ENCODE results near the gene RELN. TPM values are rescaled to one million over a fixed set of nuclear protein-coding genes. Genes with fewer than 3 reads are reported as not detected.

Gene RELN
- total RNA-seq, 4 donors from 2014 or later: 2.2 to 8.6 (median 3.5) TPM

DNA sequence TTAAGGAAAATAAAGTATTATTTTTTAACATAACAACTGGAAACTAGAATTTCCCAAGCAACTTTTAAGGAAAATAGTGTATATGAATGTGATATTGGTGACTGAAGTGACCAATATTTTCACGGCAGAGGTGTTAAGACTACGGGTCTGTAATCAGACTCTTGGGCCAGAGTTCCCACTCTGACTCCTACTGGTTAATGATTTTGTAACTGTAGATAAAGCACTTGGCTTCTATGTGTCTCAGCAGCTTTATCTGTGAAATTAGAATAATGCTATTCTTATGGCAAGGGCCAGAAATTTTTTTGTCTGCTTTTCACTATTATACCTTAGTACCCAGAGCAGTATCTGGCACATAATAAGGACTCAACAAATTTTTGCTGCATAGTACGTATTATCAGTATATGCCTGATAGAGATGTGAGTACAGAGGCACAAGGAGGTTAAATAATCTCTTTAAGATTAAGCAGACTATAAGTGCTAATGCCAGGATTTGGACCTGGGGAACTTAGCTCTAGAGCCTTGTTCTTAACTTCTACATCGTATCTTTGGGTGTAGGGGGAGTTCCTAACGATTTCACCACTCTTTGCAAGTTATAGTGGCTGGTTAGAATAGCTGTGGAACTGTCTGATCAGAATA lies 357.3 kb downstream of the RELN start:
- Histone ChIP-seq H3K9me3 (no peaks in the 10 kb centered on the region), H3K36me3 (no peaks in the 10 kb centered on the region), H3K4me1 (no peaks in the 10 kb centered on the region), H3K27me3 (no peaks in the 10 kb centered on the region), H3K4me3 (no peak overlapping the region), H3K27ac (no peak overlapping the region)
- ATAC-seq: no peak
- WGBS, 2 donors (ENCODE audit: low coverage in 1 of 2): 43 to 61% methylated on average over 5 of the region's 5 CpGs
- TF ChIP-seq POLR2A (IDR thresholded peaks at IDR 0.05) (no peak), POLR2AphosphoS5 (IDR thresholded peaks at IDR 0.05) (no peak), EP300 (IDR thresholded peaks at IDR 0.05) (no peak)
- TF ChIP-seq, protein P1, sequence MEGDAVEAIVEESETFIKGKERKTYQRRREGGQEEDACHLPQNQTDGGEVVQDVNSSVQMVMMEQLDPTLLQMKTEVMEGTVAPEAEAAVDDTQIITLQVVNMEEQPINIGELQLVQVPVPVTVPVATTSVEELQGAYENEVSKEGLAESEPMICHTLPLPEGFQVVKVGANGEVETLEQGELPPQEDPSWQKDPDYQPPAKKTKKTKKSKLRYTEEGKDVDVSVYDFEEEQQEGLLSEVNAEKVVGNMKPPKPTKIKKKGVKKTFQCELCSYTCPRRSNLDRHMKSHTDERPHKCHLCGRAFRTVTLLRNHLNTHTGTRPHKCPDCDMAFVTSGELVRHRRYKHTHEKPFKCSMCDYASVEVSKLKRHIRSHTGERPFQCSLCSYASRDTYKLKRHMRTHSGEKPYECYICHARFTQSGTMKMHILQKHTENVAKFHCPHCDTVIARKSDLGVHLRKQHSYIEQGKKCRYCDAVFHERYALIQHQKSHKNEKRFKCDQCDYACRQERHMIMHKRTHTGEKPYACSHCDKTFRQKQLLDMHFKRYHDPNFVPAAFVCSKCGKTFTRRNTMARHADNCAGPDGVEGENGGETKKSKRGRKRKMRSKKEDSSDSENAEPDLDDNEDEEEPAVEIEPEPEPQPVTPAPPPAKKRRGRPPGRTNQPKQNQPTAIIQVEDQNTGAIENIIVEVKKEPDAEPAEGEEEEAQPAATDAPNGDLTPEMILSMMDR (IDR thresholded peaks at IDR 0.05): no peak

DNA sequence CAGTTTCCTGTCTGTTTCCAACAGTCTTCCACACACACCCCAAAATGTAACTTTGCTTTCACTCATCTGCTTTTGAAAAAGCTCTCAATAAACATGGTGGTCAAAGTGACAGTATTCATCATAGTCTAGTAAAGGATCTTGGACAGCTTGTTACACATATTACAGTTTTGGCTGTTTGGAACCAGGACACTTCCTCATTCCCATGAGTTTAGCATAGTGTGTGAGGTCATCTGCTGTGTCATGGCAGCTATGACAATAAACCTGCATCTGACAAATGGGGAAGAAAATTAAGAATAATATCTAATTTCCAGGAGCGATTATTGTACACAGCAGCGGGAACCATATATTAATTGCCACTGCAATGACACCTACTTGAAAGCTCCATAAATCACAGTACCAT lies 359.1 kb downstream of the RELN start:
- H3K4me1 ChIP-seq: no peaks in the 10 kb centered on the region
- no peak overlapping the region for H3K4me3 ChIP-seq
- 28 to 83% methylated on average over 2 of the region's 2 CpGs for WGBS, 2 donors (ENCODE audit: low coverage in 1 of 2)
- H3K36me3 ChIP-seq: no peaks in the 10 kb centered on the region
- TF ChIP-seq POLR2AphosphoS5 (IDR thresholded peaks at IDR 0.05): no peak
- no peak for ATAC-seq
- no peaks in the 10 kb centered on the region for H3K9me3 ChIP-seq
- no peak overlapping the region for H3K27ac ChIP-seq
- H3K27me3 ChIP-seq: no peaks in the 10 kb centered on the region

DNA sequence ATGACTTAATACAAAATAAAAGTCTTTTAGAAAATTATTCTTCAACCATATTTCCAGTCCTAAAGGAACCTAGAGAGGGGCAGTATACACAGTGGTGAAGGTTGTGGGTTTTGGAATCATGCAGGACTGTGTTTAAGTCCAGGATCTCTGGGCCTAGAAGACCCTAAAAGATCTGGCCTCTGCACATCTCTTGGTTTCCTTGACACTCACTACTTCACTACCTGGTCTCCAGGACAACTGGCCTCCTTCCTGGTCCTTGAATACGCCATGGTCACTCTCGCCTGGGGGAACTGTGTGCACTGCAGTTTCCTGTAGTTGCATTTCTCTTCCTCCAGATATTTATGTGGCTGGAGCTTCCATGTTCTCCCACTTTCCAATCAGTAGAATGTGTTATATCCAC lies 360.7 kb downstream of the RELN start:
- no peak overlapping the region for H3K4me3 ChIP-seq
- no peaks in the 10 kb centered on the region for H3K27me3 ChIP-seq
- 67 to 87% methylated on average over 2 of the region's 2 CpGs for WGBS, 2 donors (ENCODE audit: low coverage in 1 of 2)
- no peaks in the 10 kb centered on the region for H3K36me3 ChIP-seq
- no peak overlapping the region for H3K27ac ChIP-seq
- H3K9me3 ChIP-seq: no peaks in the 10 kb centered on the region
- no peak for ATAC-seq
- TF ChIP-seq POLR2A (IDR thresholded peaks at IDR 0.05) (no peak), POLR2AphosphoS5 (IDR thresholded peaks at IDR 0.05) (no peak), EP300 (IDR thresholded peaks at IDR 0.05) (no peak)
- TF ChIP-seq, protein P1 (IDR thresholded peaks at IDR 0.05): no peak
- H3K4me1 ChIP-seq: no peaks in the 10 kb centered on the region

DNA sequence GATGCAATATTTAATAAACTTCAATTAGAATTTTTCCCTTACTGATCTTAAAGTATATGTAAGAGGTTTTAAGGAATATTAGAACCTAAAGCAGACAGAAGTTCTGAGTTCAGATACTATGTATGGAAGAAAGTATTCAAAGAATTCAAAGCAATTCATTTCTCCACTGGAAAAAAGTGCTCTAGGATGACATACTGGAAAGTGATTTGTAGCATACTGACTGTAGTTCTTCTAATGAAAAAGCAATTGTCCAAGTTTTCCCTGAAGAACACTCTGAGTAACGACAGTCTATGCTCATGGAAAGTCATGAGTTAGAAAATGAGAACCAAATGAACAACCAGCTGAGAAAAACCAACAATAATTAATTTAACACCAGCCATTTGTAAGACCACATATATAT lies 362.7 kb downstream of the RELN start:
- no peaks in the 10 kb centered on the region for H3K4me1 ChIP-seq
- 33 to 44% methylated on average over 1 of the region's 1 CpG for WGBS, 2 donors (ENCODE audit: low coverage in 1 of 2)
- no peak for ATAC-seq
- TF ChIP-seq EP300 (IDR thresholded peaks at IDR 0.05) (no peak), POLR2A (IDR thresholded peaks at IDR 0.05) (no peak), POLR2AphosphoS5 (IDR thresholded peaks at IDR 0.05) (no peak)
- TF ChIP-seq, protein P1 (IDR thresholded peaks at IDR 0.05): no peak
- no peaks in the 10 kb centered on the region for H3K9me3 ChIP-seq
- no peaks in the 10 kb centered on the region for H3K36me3 ChIP-seq
- no peaks in the 10 kb centered on the region for H3K27me3 ChIP-seq
- H3K27ac ChIP-seq: no peak overlapping the region
- H3K4me3 ChIP-seq: no peak overlapping the region

DNA sequence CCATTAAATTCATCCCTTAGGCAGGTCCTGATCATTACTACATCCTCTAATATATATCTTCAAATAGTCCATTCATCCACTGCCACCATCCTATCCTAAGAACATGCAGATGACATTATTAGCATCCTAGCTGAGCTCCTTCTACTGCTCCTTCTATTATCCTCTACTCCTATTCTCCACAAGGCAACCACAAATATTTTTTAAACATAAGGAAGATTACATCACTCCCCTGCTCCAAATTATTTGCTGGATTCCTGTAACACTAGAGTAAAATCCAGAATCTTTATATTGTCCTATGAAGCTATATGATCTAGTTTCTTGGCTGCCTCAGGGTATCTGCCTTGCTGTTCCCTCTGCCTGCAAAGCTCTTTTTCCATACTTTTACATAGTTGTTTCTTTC lies 367.2 kb downstream of the RELN start:
- TF ChIP-seq, protein P1 (IDR thresholded peaks at IDR 0.05): no peak
- no peak for TF ChIP-seq EP300 (IDR thresholded peaks at IDR 0.05)
- no peak for TF ChIP-seq POLR2AphosphoS5 (IDR thresholded peaks at IDR 0.05)
- TF ChIP-seq POLR2A (IDR thresholded peaks at IDR 0.05): no peak
- no peaks in the 10 kb centered on the region for H3K9me3 ChIP-seq
- no peak overlapping the region for H3K27ac ChIP-seq
- H3K4me3 ChIP-seq: no peak overlapping the region
- peaks cover 4% of the 10 kb centered on the region for H3K27me3 ChIP-seq
- no peaks in the 10 kb centered on the region for H3K36me3 ChIP-seq
- H3K4me1 ChIP-seq: no peaks in the 10 kb centered on the region
- no peak for ATAC-seq

Data from gastroesophageal sphincter (tissue), 4 donors.